Measurements from ENCODE around the gene SLC41A3. TPM values are rescaled to one million over a fixed set of nuclear protein-coding genes. Genes with fewer than 3 reads are reported as not detected.

The SLC41A3 gene
- total RNA-seq, 1 experiment from 2014 or later = 35.5 TPM

DNA sequence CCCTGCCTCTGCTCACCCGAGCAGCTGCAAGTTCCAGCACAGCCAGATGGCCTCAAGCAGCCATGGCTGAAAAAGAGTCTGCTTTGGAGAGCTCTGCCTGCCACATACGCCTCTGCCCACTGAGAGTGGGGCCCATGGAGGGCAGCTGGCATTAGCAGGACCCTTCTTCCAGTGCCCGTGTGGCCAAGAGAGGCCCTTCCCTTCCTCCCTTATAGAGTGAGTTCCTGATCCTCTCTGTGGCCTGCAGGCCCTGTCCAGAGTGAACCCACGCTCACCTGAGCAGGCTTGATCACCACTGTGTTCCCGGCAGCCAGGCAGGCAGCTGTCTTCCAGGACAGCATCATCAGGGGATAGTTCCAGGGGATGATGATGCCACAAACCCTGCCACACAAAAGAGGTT, 41.4 kb upstream of the SLC41A3 start:
- Histone ChIP-seq H3K56ac (ENCODE audit: insufficient read length, low read depth, low read length) (no peak overlapping the region), H2AFZ (ENCODE audit: low read length) (no peak overlapping the region), H2BK5ac (ENCODE audit: insufficient read length, low read length) (no peak overlapping the region), H3K4me2 (ENCODE audit: insufficient read depth, insufficient read length, low read length) (no peak overlapping the region), H3K9ac (ENCODE audit: extremely low read depth, insufficient read length, low read length) (no peak overlapping the region), H3K79me1 (ENCODE audit: insufficient read depth, low read depth, low read length, poor library complexity, severe bottlenecking) (no peaks in the 10 kb centered on the region), H3K4me1 (ENCODE audit: insufficient read depth, low read length) (no peaks in the 10 kb centered on the region), H2BK120ac (ENCODE audit: low read depth, low read length, poor library complexity, severe bottlenecking) (no peak overlapping the region), H4K8ac (replicated peaks; ENCODE audit: insufficient read length, low read depth, low read length) (no peak overlapping the region), H4K20me1 (ENCODE audit: control insufficient read depth, insufficient read depth, insufficient read length) (no peaks in the 10 kb centered on the region), H3K23me2 (ENCODE audit: insufficient read length, low read depth, low read length, poor library complexity, severe bottlenecking) (no peaks in the 10 kb centered on the region), H3K79me2 (ENCODE audit: insufficient read depth, low read length) (no peaks in the 10 kb centered on the region), H2BK12ac (ENCODE audit: insufficient read length, low read depth, low read length) (no peak overlapping the region), H4K91ac (ENCODE audit: insufficient read length, low read depth, low read length) (no peak overlapping the region), H2BK15ac (ENCODE audit: low read depth, low read length) (no peak overlapping the region), H3T11ph (ENCODE audit: low read length) (no peak overlapping the region), H2AK5ac (ENCODE audit: insufficient read length, low read length) (no peak overlapping the region), H3K23ac (ENCODE audit: insufficient read length, low read depth, low read length) (no peak overlapping the region), H3K27ac (ENCODE audit: insufficient read length, low read depth, low read length) (no peak overlapping the region), H3K4ac (ENCODE audit: low read depth, low read length) (no peak overlapping the region), H2BK20ac (ENCODE audit: low read depth, low read length, poor library complexity, severe bottlenecking) (no peak overlapping the region), H3K18ac (ENCODE audit: insufficient read length, low read depth, low read length) (no peak overlapping the region), H3K9me3 (ENCODE audit: control insufficient read depth, low read depth, low read length) (no peaks in the 10 kb centered on the region), H4K5ac (ENCODE audit: insufficient read length, low read depth, low read length) (no peak overlapping the region), H3K27me3 (ENCODE audit: insufficient read depth, low read length) (no peaks in the 10 kb centered on the region), H3K14ac (ENCODE audit: insufficient read depth, low read length) (no peak overlapping the region)
- H3K4me1 Mint-ChIP-seq = peaks cover 15 to 37% of the 10 kb centered on the region in 2 experiments
- no peaks in the 10 kb centered on the region; the same call in 1 of the 2 replicates for H3K27me3 Mint-ChIP-seq (ENCODE audit: low read depth)
- H3K4me3 Mint-ChIP-seq = no peak overlapping the region
- no peaks in the 10 kb centered on the region for H3K36me3 Mint-ChIP-seq (ENCODE audit: insufficient read depth in 1 of 3, low read depth in 3 of 3)
- no CpG with 5 or more reads among the region's 5 CpGs for WGBS (ENCODE audit: extremely low coverage, insufficient read length, low lambda C conversion rate)
- no peaks in the 10 kb centered on the region for H3K9me3 Mint-ChIP-seq
- TF ChIP-seq CTCF (conservative IDR thresholded peaks at IDR 0.05) = no peak
- no peak overlapping the region for H3K27ac Mint-ChIP-seq
- DNase-seq = peak; percentile 20
